ENCODE results near the gene GPATCH1. TPM values are rescaled to one million over a fixed set of nuclear protein-coding genes. Genes with fewer than 3 reads are reported as not detected.

GPATCH1 gene
- total and polyA plus RNA-seq, 9 of the 15 experiments (the other 6 are each of a cell fraction or from before 2014, with no cell fraction given) = 3.7 to 9.7 (median 7.7) TPM

- TF ChIP-seq E4F1 (CRISPR knock-in tag; IDR thresholded peaks at IDR 0.05; ENCODE audit: borderline replicate concordance) (no peak), JUNB (CRISPR knock-in tag; conservative IDR thresholded peaks at IDR 0.05) (no peak), SP2 (IDR thresholded peaks at IDR 0.05; ENCODE audit: extremely low read depth, low read depth, low read length, poor library complexity, severe bottlenecking) (no peak), ZNF134 (CRISPR knock-in tag; conservative IDR thresholded peaks at IDR 0.05) (no peak), GATAD2B (IDR thresholded peaks at IDR 0.05; ENCODE audit: borderline replicate concordance) (no peak; the same call in 1 of the 2 replicates)
- TF ChIP-seq, protein P1, sequence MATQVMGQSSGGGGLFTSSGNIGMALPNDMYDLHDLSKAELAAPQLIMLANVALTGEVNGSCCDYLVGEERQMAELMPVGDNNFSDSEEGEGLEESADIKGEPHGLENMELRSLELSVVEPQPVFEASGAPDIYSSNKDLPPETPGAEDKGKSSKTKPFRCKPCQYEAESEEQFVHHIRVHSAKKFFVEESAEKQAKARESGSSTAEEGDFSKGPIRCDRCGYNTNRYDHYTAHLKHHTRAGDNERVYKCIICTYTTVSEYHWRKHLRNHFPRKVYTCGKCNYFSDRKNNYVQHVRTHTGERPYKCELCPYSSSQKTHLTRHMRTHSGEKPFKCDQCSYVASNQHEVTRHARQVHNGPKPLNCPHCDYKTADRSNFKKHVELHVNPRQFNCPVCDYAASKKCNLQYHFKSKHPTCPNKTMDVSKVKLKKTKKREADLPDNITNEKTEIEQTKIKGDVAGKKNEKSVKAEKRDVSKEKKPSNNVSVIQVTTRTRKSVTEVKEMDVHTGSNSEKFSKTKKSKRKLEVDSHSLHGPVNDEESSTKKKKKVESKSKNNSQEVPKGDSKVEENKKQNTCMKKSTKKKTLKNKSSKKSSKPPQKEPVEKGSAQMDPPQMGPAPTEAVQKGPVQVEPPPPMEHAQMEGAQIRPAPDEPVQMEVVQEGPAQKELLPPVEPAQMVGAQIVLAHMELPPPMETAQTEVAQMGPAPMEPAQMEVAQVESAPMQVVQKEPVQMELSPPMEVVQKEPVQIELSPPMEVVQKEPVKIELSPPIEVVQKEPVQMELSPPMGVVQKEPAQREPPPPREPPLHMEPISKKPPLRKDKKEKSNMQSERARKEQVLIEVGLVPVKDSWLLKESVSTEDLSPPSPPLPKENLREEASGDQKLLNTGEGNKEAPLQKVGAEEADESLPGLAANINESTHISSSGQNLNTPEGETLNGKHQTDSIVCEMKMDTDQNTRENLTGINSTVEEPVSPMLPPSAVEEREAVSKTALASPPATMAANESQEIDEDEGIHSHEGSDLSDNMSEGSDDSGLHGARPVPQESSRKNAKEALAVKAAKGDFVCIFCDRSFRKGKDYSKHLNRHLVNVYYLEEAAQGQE (IDR thresholded peaks at IDR 0.05; ENCODE audit: borderline replicate concordance) = no peak; the same call in 1 of the 2 replicates
- TF ChIP-seq, protein P1 (CRISPR knock-in tag; IDR thresholded peaks at IDR 0.05; ENCODE audit: low read depth) = no peak
Measured at GRCh38 chr19:33124207-33125098, 43.5 kb downstream of the GPATCH1 start (continued).

All from K562 (cell line).